Endothelial cell of umbilical vein (primary cell): ENCODE results near the gene MACROH2A1. TPM values are rescaled to one million over a fixed set of nuclear protein-coding genes. Genes with fewer than 3 reads are reported as not detected.

ENCODE experiments used
- BruUV-seq: library from RNA; stranded (reverse); fragments of 400-500 nt; replicated peaks from 2 replicates; lab custom pipeline; 2021; lab: Mats Ljungman, UMichigan
- CTCF ChIA-PET: fragments of 300-600, 350-600 bp; sonication (Branson Sonifier 250); formaldehyde crosslinking; loops from one replicate; lab custom pipeline; 2021; ENCODE audit warnings: antibody characterized with exemption, inconsistent platforms; lab: Charles Lee
- POLR2A ChIA-PET: fragments of 300-600, 350-600 bp; sonication (Branson Sonifier 250); formaldehyde crosslinking; loops from one replicate; lab custom pipeline; 2021; ENCODE audit warnings: antibody characterized with exemption, inconsistent platforms; lab: Charles Lee
- DNase-seq: peaks from one replicate; pipeline ENCODE4 v3.0.0-alpha.2; 2011; ENCODE audit warnings: low read depth, low spot score
- FAIRE-seq: peaks from 2 replicates; lab custom pipeline; 2011; peaks lifted over from hg19 to GRCh38; lab: Jason Lieb, UNC
- H2AFZ ChIP-seq: 2 replicates; pipeline ENCODE4 v1.6.0; 2012; ENCODE audit warnings: low read depth, low read length, control low read depth, inconsistent platforms
- H3K27ac ChIP-seq: 2 replicates; pipeline ENCODE4 v1.5.1; 2011; ENCODE audit warnings: low read depth, mild to moderate bottlenecking, control low read depth, low read length, moderate library complexity; ENCODE audit not compliant: insufficient read depth
- H3K27me3 ChIP-seq, 2 experiments: 2 replicates each; pipeline versions ENCODE4 v1.6.0 to v1.6.1; 2011; ENCODE audit warnings: low read length in 2 of 2, mixed read lengths in 1 of 2; ENCODE audit not compliant: control insufficient read depth in 2 of 2, insufficient read depth in 2 of 2
- H3K36me3 ChIP-seq, 2 experiments: 2 replicates in 1 of 2; 3 replicates in 1 of 2; pipeline ENCODE4 v1.5.1; 2011; ENCODE audit warnings: low read length in 2 of 2, mild to moderate bottlenecking in 1 of 2, moderate library complexity in 1 of 2; ENCODE audit not compliant: control insufficient read depth in 2 of 2, insufficient read depth in 2 of 2; ENCODE audit errors: extremely low read depth in 1 of 2
- H3K4me1 ChIP-seq: 3 replicates; pipeline ENCODE4 v1.5.1; 2011; ENCODE audit warnings: mild to moderate bottlenecking, low read length; ENCODE audit not compliant: control insufficient read depth, insufficient read depth; ENCODE audit errors: extremely low read depth
- H3K4me2 ChIP-seq: 2 replicates; pipeline ENCODE4 v1.6.1; 2011; ENCODE audit warnings: low read length, control low read depth, mixed read lengths; ENCODE audit not compliant: insufficient read depth
- H3K4me3 ChIP-seq, 3 experiments: fragments of 200-600 bp in 1 of 3; sonication (generic), shearing (Covaris generic) in 1 of 3; replicated peaks in 1 of 3; 2 replicates each; pipeline ENCODE4 v1.5.1; 2011 to 2016; ENCODE audit warnings: control low read depth in 3 of 3, low read length in 3 of 3, mild to moderate bottlenecking in 2 of 3, inconsistent platforms in 1 of 3, low read depth in 1 of 3, moderate library complexity in 1 of 3; ENCODE audit not compliant: insufficient read depth in 1 of 3
- H3K79me2 ChIP-seq: 2 replicates; pipeline ENCODE4 v1.6.0; 2012; ENCODE audit warnings: low read length, inconsistent platforms; ENCODE audit not compliant: control insufficient read depth, insufficient read depth
- H3K9ac ChIP-seq: replicated peaks from 2 replicates; pipeline ENCODE3; 2011; ENCODE audit warnings: low read length, control low read depth; ENCODE audit not compliant: insufficient read depth; ENCODE audit errors: extremely low read depth
- H3K9me1 ChIP-seq: replicated peaks from 3 replicates; pipeline ENCODE4 v1.6.0; 2011; ENCODE audit warnings: mild to moderate bottlenecking, low read length; ENCODE audit not compliant: control insufficient read depth, insufficient read depth; ENCODE audit errors: extremely low read depth
- H3K9me3 ChIP-seq: replicated peaks from 2 replicates; pipeline ENCODE4 v1.5.1; 2012; ENCODE audit warnings: low read length, inconsistent platforms; ENCODE audit not compliant: control insufficient read depth, insufficient read depth
- H4K20me1 ChIP-seq: replicated peaks from 2 replicates; pipeline ENCODE3; 2011; ENCODE audit warnings: mild to moderate bottlenecking, low read length; ENCODE audit not compliant: control insufficient read depth, insufficient read depth; ENCODE audit errors: extremely low read depth
- EZH2 ChIP-seq: IDR thresholded peaks from 2 replicates; pipeline ENCODE4 v1.6.1; 2012; ENCODE audit warnings: borderline replicate concordance, low read depth, mild to moderate bottlenecking, moderate library complexity, low read length, inconsistent platforms; ENCODE audit not compliant: severe bottlenecking
- FOS ChIP-seq: IDR thresholded peaks from 2 replicates; pipeline ENCODE4 v1.6.1; 2011; ENCODE audit warnings: mild to moderate bottlenecking, low read length, moderate library complexity, borderline replicate concordance; ENCODE audit not compliant: insufficient read depth
- GATA2 ChIP-seq: IDR thresholded peaks from 2 replicates; pipeline ENCODE4 v1.7.0; 2011; ENCODE audit warnings: low read depth, mild to moderate bottlenecking, moderate library complexity, mixed read lengths, low read length; ENCODE audit not compliant: insufficient read length, insufficient read depth
- JUN ChIP-seq: IDR thresholded peaks from 2 replicates; pipeline ENCODE4 v1.6.1; 2011; ENCODE audit warnings: borderline replicate concordance, low read depth; ENCODE audit not compliant: insufficient read length, insufficient read depth
- MYC ChIP-seq: IDR thresholded peaks from one replicate; pipeline ENCODE4 v1.6.1; 2011; ENCODE audit warnings: mild to moderate bottlenecking, low read depth, low read length
- POLR2A ChIP-seq: IDR thresholded peaks from 2 replicates; pipeline ENCODE4 v1.6.1; 2012; ENCODE audit warnings: low read depth, mild to moderate bottlenecking, control low read depth, low read length
- POLR2AphosphoS5 ChIP-seq: IDR thresholded peaks from 2 replicates; pipeline ENCODE4 v1.6.1; 2012; ENCODE audit warnings: low read depth, mild to moderate bottlenecking, control low read depth, low read length, moderate library complexity; ENCODE audit not compliant: insufficient read depth
- dilution Hi-C: fragments of 300-500 bp; cut with MboI; formaldehyde crosslinking; loops from one replicate; pipeline ENCODE4 v1.15.0; 2019; ENCODE audit warnings: low sequenced_read_pairs; ENCODE audit not compliant: extremely low pct_ligation_motif_present
- intact Hi-C: fragments of 100-400 bp; cut with micrococcal nuclease; formaldehyde crosslinking; loops from one replicate; pipeline ENCODE4 v1.10.0; 2022
- polyA plus RNA-seq, 4 experiments: library from polyadenylated mRNA; depleted of rRNA in 3 of 4; stranded (reverse) in 3 of 4; unstranded in 1 of 4; fragments of >200 nt; gene quantifications; 2 replicates each; pipeline versions ENCODE4 v1.2.1 to v1.2.3, GENCODE V29; 2011 to 2012; ENCODE audit warnings: missing spikeins in 1 of 4
- total RNA-seq: library from RNA; stranded (reverse); gene quantifications from 2 replicates; pipeline ENCODE4 v1.2.3, GENCODE V29; 2021
- TF ChIP-seq, protein P1 (sequence below), 2 donors: IDR thresholded peaks; 1 replicate in 1 of 2; 2 replicates in 1 of 2; pipeline ENCODE4 v1.5.1; 2011; ENCODE audit warnings: low read length in 2 of 2, mild to moderate bottlenecking in 2 of 2, moderate library complexity in 2 of 2, control low read depth in 1 of 2, inconsistent platforms in 1 of 2, low read depth in 1 of 2; ENCODE audit not compliant: insufficient read depth in 1 of 2; ENCODE audit errors: extremely low read depth in 1 of 2
- TF ChIP-seq, protein P2 (sequence below): IDR thresholded peaks from 2 replicates; pipeline ENCODE4 v1.6.1; 2011; ENCODE audit not compliant: insufficient read depth, insufficient read length

The MACROH2A1 gene
- total and polyA plus RNA-seq, 2 donors (not counting 3 experiments of a cell fraction or from before 2014, with no cell fraction given), result 89.3 to 147 TPM

DNA sequence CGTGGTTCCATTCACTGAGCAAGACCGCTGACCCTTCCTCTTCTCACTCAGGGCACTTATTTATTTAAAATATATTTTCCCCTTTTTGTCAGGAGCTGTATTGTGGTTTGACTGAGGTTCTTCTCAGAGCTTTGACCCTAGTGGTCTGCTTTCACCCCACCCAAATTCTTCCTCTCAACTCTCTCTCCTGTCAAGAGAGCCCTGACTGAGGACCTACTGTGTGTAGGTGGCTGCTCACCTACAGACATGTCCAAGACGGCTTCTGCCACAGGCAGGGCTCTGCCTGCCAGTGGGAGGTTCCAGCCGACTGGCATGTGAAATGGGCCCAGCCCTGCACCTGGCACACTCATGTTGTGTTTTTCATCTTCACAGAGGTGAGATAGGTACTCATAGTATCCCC lies 42.9 kb upstream of the MACROH2A1 start:
- dilution Hi-C loops, result no loop called here
- CTCF ChIA-PET, result interaction anchor here (3.2 to 6.6 kb wide), 3 partner anchors 15 to 24 kb away, joined by 14 to 44 read pairs (median 15); no protein-coding TSS in a partner anchor

More for the DNA sequence above, 42.9 kb upstream of the MACROH2A1 start:
- DNase-seq (no peak), FAIRE-seq (no peak)
- intact Hi-C loops, result no loop called here
- Histone ChIP-seq H3K79me2 (no peaks in the 10 kb centered on the region), H3K36me3 (no peaks in the 10 kb centered on the region), H3K9me1 (no peaks in the 10 kb centered on the region), H3K27ac (no peak overlapping the region), H3K4me2 (no peak overlapping the region), H3K9me3 (no peaks in the 10 kb centered on the region), H3K9ac (no peak overlapping the region), H2AFZ (no peak overlapping the region), H4K20me1 (no peaks in the 10 kb centered on the region), H3K27me3 (peaks cover 0 to 4% of the 10 kb centered on the region in 2 experiments), H3K4me3 (no peak overlapping the region), H3K4me1 (no peaks in the 10 kb centered on the region)
- POLR2A ChIA-PET, result no interaction called here
- TF ChIP-seq POLR2A (no peak), EZH2 (no peak), POLR2AphosphoS5 (no peak), JUN (no peak), FOS (no peak), MYC (no peak), GATA2 (no peak)
- TF ChIP-seq, protein P1, sequence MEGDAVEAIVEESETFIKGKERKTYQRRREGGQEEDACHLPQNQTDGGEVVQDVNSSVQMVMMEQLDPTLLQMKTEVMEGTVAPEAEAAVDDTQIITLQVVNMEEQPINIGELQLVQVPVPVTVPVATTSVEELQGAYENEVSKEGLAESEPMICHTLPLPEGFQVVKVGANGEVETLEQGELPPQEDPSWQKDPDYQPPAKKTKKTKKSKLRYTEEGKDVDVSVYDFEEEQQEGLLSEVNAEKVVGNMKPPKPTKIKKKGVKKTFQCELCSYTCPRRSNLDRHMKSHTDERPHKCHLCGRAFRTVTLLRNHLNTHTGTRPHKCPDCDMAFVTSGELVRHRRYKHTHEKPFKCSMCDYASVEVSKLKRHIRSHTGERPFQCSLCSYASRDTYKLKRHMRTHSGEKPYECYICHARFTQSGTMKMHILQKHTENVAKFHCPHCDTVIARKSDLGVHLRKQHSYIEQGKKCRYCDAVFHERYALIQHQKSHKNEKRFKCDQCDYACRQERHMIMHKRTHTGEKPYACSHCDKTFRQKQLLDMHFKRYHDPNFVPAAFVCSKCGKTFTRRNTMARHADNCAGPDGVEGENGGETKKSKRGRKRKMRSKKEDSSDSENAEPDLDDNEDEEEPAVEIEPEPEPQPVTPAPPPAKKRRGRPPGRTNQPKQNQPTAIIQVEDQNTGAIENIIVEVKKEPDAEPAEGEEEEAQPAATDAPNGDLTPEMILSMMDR (IDR thresholded peaks at IDR 0.05; ENCODE audit: extremely low read depth in 1 of 2, insufficient read depth in 1 of 2, low read depth in 1 of 2, low read length in 2 of 2), result no peak
- TF ChIP-seq, protein P2, sequence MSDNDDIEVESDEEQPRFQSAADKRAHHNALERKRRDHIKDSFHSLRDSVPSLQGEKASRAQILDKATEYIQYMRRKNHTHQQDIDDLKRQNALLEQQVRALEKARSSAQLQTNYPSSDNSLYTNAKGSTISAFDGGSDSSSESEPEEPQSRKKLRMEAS, result no peak
- no TSS peak for BruUV-seq
